ENCODE data around the gene FHDC1. TPM values are rescaled to one million over a fixed set of nuclear protein-coding genes. Genes with fewer than 3 reads are reported as not detected.

The FHDC1 gene
- total RNA-seq, 1 experiment from 2014 or later: 0.21 TPM

DNA sequence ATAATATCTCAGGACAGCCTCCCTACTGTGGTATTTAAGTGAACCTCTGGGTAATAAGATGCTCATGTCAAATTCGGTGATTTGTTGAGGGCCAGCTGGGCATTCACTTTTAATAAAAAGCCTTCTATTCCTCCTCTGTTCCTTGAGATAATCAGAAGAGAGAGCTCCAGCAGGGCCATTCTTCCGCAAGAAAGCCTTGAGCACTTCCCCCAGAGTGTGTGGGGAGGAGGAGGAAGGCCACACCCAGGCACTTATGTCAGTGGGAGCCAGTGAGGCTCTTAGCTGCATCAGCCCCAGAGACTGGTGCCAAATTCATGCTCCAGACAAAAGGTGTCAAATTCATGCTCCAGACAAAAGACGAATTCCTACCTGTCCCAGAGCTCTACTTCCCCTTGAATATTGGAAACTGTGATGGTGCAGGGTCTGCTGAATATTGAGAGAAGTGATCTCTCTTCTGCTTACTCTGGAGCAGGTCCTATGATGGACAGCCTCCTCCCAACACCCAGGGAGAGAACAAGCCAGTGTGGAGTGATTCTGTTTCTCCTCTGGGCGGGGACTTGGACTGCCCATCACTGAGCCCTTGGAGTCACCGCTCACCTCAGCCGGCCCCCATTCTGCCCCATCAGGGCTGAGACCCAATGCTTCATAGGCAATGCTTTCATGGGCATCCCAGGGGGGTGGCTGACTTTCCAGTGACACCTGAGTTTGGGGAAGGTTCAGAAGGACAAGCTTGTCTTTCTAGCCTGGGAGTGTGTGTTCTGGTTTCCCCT, 68.1 kb downstream of the FHDC1 start:
- no peaks in the 10 kb centered on the region for H3K36me3 ChIP-seq (ENCODE audit: control insufficient read depth, insufficient read depth, low read length)
- ChIA-PET CTCF (no interaction called here), POLR2A (no interaction called here)
- H3K9me3 ChIP-seq (ENCODE audit: control insufficient read depth, insufficient read depth, low read depth, low read length): no peaks in the 10 kb centered on the region
- ATAC-seq: no peak
- H3K4me1 ChIP-seq (ENCODE audit: control insufficient read depth, insufficient read depth, low read length): no peaks in the 10 kb centered on the region
- no peak for DNase-seq (ENCODE audit: low read depth, low spot score)
- no peak overlapping the region for H3K4me3 ChIP-seq (ENCODE audit: low read depth in 2 of 2, low read length in 2 of 2)
- no peaks in the 10 kb centered on the region for H3K27me3 ChIP-seq (ENCODE audit: control insufficient read depth, insufficient read depth, low read length)
- no peak overlapping the region for H3K27ac ChIP-seq (ENCODE audit: low read length)
- TF ChIP-seq CTCF (IDR thresholded peaks at IDR 0.05) (no peak), REST (IDR thresholded peaks at IDR 0.05; ENCODE audit: insufficient read depth in 1 of 2, low read depth in 2 of 2, low read length in 1 of 2) (no peak), SIN3A (IDR thresholded peaks at IDR 0.05; ENCODE audit: borderline replicate concordance, insufficient read depth, low read depth, low read length) (no peak), POLR2AphosphoS5 (IDR thresholded peaks at IDR 0.05; ENCODE audit: low read depth, low read length) (no peak), TCF7L2 (IDR thresholded peaks at IDR 0.05; ENCODE audit: low read depth, low read length) (no peak)
- BruUV-seq (replicated peaks): no TSS peak
- intact Hi-C loops (cut with micrococcal nuclease; ENCODE audit: unreplicated experiment): no loop called here
- in situ Hi-C loops (cut with HindIII; ENCODE audit: low pct_unique_long_range_greater_than_20kb, low sequenced_read_pairs): no loop called here

DNA sequence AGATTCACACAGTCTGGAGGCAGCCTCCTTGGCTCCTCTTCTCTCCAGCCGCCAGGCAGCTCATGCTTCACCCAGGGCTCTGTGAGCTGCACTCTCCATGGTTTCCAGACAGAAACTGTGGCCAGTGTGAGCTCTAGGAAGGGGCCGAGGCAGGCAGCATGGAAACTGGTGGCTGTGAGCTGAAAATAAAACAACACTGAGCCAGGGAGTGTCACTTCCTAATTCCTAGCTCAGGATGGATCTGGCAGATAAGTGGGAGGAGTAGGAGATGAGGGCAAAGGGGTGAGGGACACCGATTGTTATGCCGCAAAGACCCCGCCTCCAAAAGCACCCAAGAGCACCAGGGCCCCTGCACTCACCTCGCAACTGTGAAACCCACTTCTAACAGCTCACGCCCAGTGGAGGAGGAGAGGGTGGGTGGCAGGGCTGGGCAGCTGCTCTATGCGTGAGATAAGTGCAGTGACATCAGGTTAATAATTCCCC, 69.8 kb downstream of the FHDC1 start:
- CTCF ChIA-PET: no interaction called here
- BruUV-seq (replicated peaks): no TSS peak
- no peak for TF ChIP-seq POLR2AphosphoS5 (IDR thresholded peaks at IDR 0.05; ENCODE audit: low read depth, low read length)
- no peak for TF ChIP-seq CTCF (IDR thresholded peaks at IDR 0.05)
- no peak for TF ChIP-seq TCF7L2 (IDR thresholded peaks at IDR 0.05; ENCODE audit: low read depth, low read length)
- no peak for TF ChIP-seq REST (IDR thresholded peaks at IDR 0.05; ENCODE audit: insufficient read depth in 1 of 2, low read depth in 2 of 2, low read length in 1 of 2)
- no peak for TF ChIP-seq SIN3A (IDR thresholded peaks at IDR 0.05; ENCODE audit: borderline replicate concordance, insufficient read depth, low read depth, low read length)
- H3K9me3 ChIP-seq (ENCODE audit: control insufficient read depth, insufficient read depth, low read depth, low read length): no peaks in the 10 kb centered on the region
- no peaks in the 10 kb centered on the region for H3K36me3 ChIP-seq (ENCODE audit: control insufficient read depth, insufficient read depth, low read length)
- H3K27me3 ChIP-seq (ENCODE audit: control insufficient read depth, insufficient read depth, low read length): no peaks in the 10 kb centered on the region
- no peak for DNase-seq (ENCODE audit: low read depth, low spot score)
- in situ Hi-C loops (cut with HindIII; ENCODE audit: low pct_unique_long_range_greater_than_20kb, low sequenced_read_pairs): no loop called here
- POLR2A ChIA-PET: no interaction called here
- no peak overlapping the region for H3K27ac ChIP-seq (ENCODE audit: low read length)
- no peak overlapping the region for H3K4me3 ChIP-seq (ENCODE audit: low read depth in 2 of 2, low read length in 2 of 2)
- H3K4me1 ChIP-seq (ENCODE audit: control insufficient read depth, insufficient read depth, low read length): no peaks in the 10 kb centered on the region
- no peak for ATAC-seq
- intact Hi-C loops (cut with micrococcal nuclease; ENCODE audit: unreplicated experiment): no loop called here
